ENCODE measurements around the gene SIGLEC15. TPM values are rescaled to one million over a fixed set of nuclear protein-coding genes. Genes with fewer than 3 reads are reported as not detected.
"Not testable (repeated sequence)": the region's sequence is repeated elsewhere in the genome, so short reads cannot be mapped to it uniquely, and the experiment has no call there.

Gene SIGLEC15
- total and polyA plus RNA-seq, 4 experiments from 2014 or later: not detected

DNA sequence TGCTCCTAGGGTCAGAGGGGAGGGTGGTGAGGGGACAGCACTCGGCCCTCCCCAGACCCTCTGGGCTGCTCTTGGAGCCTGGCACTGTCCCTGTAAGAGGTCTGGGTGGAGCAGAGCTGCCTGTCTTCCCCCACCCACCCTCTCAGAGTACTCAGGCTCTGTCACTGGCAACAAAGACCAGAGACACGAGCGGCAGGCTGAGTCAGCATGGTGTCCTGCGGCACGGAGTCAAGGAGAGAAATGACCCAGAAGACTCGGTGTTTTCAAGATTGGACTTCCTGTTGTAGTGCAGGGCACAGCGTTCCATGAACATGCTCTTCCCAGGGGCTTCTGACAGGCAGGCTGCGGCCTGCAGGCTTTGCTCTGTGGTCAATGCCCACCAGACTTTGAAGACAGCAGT, 19.9 kb downstream of the SIGLEC15 start:
- H3K4me1 ChIP-seq (ENCODE audit: insufficient read depth, low read length): no peaks in the 10 kb centered on the region
- no peak overlapping the region for H3K4me3 Mint-ChIP-seq
- intact Hi-C loops (cut with micrococcal nuclease): no loop called here
- H3K9me3 ChIP-seq (ENCODE audit: control insufficient read depth in 1 of 2, low read length in 2 of 2): no peaks in the 10 kb centered on the region
- H3K4me3 ChIP-seq (ENCODE audit: low read length in 2 of 2): no peak overlapping the region
- H3K27me3 Mint-ChIP-seq: peaks cover 0 to 3% of the 10 kb centered on the region in 2 donors
- no peak for DNase-seq
- H3K27ac ChIP-seq (ENCODE audit: low read depth, low read length): no peak overlapping the region
- POLR2A ChIA-PET (ENCODE audit: partially characterized antibody): no interaction called here
- no peaks in the 10 kb centered on the region for H3K27me3 ChIP-seq (ENCODE audit: insufficient read depth, low read length)
- H3K9me3 Mint-ChIP-seq: no peaks in the 10 kb centered on the region
- H3K36me3 Mint-ChIP-seq: peaks cover 7 to 17% of the 10 kb centered on the region in 2 donors
- CTCF ChIA-PET (ENCODE audit: partially characterized antibody): interaction anchor here (2.1 kb wide), 1 partner anchor 153 kb away, joined by 6 read pairs; no protein-coding TSS in a partner anchor
- no peak overlapping the region for H3K27ac Mint-ChIP-seq
- peaks cover 0 to 3% (median under 1%) of the 10 kb centered on the region in 4 donors for H3K4me1 Mint-ChIP-seq
- peaks cover 6% of the 10 kb centered on the region for H3K36me3 ChIP-seq (ENCODE audit: insufficient read depth, low read length)

GRCh38 chr18:45847119-45847518, 21.6 kb downstream of the SIGLEC15 start:
- peak overlapping the region in 4 of 7 donors; percentile 30 to 60 (median 56) for H3K27ac Mint-ChIP-seq
- no peaks in the 10 kb centered on the region for H3K27me3 ChIP-seq (ENCODE audit: insufficient read depth, low read length)
- H3K27ac ChIP-seq (ENCODE audit: low read depth, low read length): no peak overlapping the region
- no peak overlapping the region for H3K4me3 ChIP-seq (ENCODE audit: low read length in 2 of 2)
- H3K4me3 Mint-ChIP-seq: no peak overlapping the region
- intact Hi-C loops (cut with micrococcal nuclease): no loop called here
- H3K4me1 Mint-ChIP-seq: peaks cover 0 to 3% (median under 1%) of the 10 kb centered on the region in 4 donors
- H3K36me3 Mint-ChIP-seq: peaks cover 20 to 30% of the 10 kb centered on the region in 2 donors
- H3K4me1 ChIP-seq (ENCODE audit: insufficient read depth, low read length): no peaks in the 10 kb centered on the region
- H3K36me3 ChIP-seq (ENCODE audit: insufficient read depth, low read length): peaks cover 14% of the 10 kb centered on the region
- no peaks in the 10 kb centered on the region for H3K27me3 Mint-ChIP-seq
- ChIA-PET POLR2A (ENCODE audit: partially characterized antibody) (interaction anchor here (0.7 kb wide), 1 partner anchor 30 kb away, joined by 3 read pairs; no protein-coding TSS in a partner anchor), CTCF (ENCODE audit: partially characterized antibody) (no interaction called here)
- H3K9me3 ChIP-seq (ENCODE audit: control insufficient read depth in 1 of 2, low read length in 2 of 2): no peaks in the 10 kb centered on the region
- no peak for DNase-seq
- H3K9me3 Mint-ChIP-seq: no peaks in the 10 kb centered on the region

GRCh38 chr18:45848643-45849042, 23.2 kb downstream of the SIGLEC15 start:
- CTCF ChIA-PET (ENCODE audit: partially characterized antibody): interaction anchor here (1.0 to 1.6 kb wide), 2 partner anchors 140 to 183 kb away, joined by 5 to 11 read pairs; no protein-coding TSS in a partner anchor
- DNase-seq; H3K4me3 ChIP-seq (ENCODE audit: low read length in 2 of 2); H3K4me1 ChIP-seq (ENCODE audit: insufficient read depth, low read length); H3K4me1 Mint-ChIP-seq; H3K27me3 Mint-ChIP-seq; POLR2A ChIA-PET (ENCODE audit: partially characterized antibody); intact Hi-C loops (cut with micrococcal nuclease); H3K27ac ChIP-seq (ENCODE audit: low read depth, low read length); H3K27me3 ChIP-seq (ENCODE audit: insufficient read depth, low read length); H3K9me3 ChIP-seq (ENCODE audit: control insufficient read depth in 1 of 2, low read length in 2 of 2); H3K9me3 Mint-ChIP-seq; H3K4me3 Mint-ChIP-seq: not testable (repeated sequence)
- peaks cover 29% of the 10 kb centered on the region for H3K36me3 ChIP-seq (ENCODE audit: insufficient read depth, low read length)
- H3K27ac Mint-ChIP-seq: peak overlapping the region in 1 of 7 donors; percentile 37
- peaks cover 35 to 45% of the 10 kb centered on the region in 2 donors for H3K36me3 Mint-ChIP-seq

GRCh38 chr18:45849529-45849928, 24.1 kb downstream of the SIGLEC15 start:
- Histone ChIP-seq H3K36me3 (ENCODE audit: insufficient read depth, low read length) (peaks cover 34% of the 10 kb centered on the region), H3K27ac (ENCODE audit: low read depth, low read length) (no peak overlapping the region), H3K27me3 (ENCODE audit: insufficient read depth, low read length) (no peaks in the 10 kb centered on the region), H3K9me3 (ENCODE audit: control insufficient read depth in 1 of 2, low read length in 2 of 2) (no peaks in the 10 kb centered on the region), H3K4me3 (ENCODE audit: low read length in 2 of 2) (no peak overlapping the region), H3K4me1 (ENCODE audit: insufficient read depth, low read length) (no peaks in the 10 kb centered on the region)
- peaks cover 0 to 3% (median under 1%) of the 10 kb centered on the region in 4 donors for H3K4me1 Mint-ChIP-seq
- no peak overlapping the region for H3K4me3 Mint-ChIP-seq
- CTCF ChIA-PET (ENCODE audit: partially characterized antibody): interaction anchor here (1.0 to 1.8 kb wide), 2 partner anchors 141 to 184 kb away, joined by 5 to 6 read pairs; no protein-coding TSS in a partner anchor
- intact Hi-C loops (cut with micrococcal nuclease): no loop called here
- POLR2A ChIA-PET (ENCODE audit: partially characterized antibody): no interaction called here
- peak overlapping the region in 3 of 7 donors; percentile 54 to 86 (median 59) for H3K27ac Mint-ChIP-seq
- no peak for DNase-seq
- no peaks in the 10 kb centered on the region for H3K9me3 Mint-ChIP-seq
- H3K27me3 Mint-ChIP-seq: no peaks in the 10 kb centered on the region
- H3K36me3 Mint-ChIP-seq: peaks cover 40 to 54% of the 10 kb centered on the region in 2 donors

- ChIA-PET POLR2A (ENCODE audit: partially characterized antibody) (no interaction called here), CTCF (ENCODE audit: partially characterized antibody) (interaction anchor here (1.8 kb wide), 1 partner anchor 185 kb away, joined by 6 read pairs; no protein-coding TSS in a partner anchor)
- no peaks in the 10 kb centered on the region for H3K4me1 ChIP-seq (ENCODE audit: insufficient read depth, low read length)
- Mint-ChIP-seq H3K4me3 (no peak overlapping the region), H3K27ac (peak overlapping the region in 3 of 7 donors; percentile 24 to 59 (median 54)), H3K27me3 (no peaks in the 10 kb centered on the region), H3K4me1 (peaks cover 0 to 2% (median 0%) of the 10 kb centered on the region in 4 donors), H3K36me3 (peaks cover 42 to 58% of the 10 kb centered on the region in 2 donors), H3K9me3 (no peaks in the 10 kb centered on the region)
- DNase-seq: no peak
- peaks cover 39% of the 10 kb centered on the region for H3K36me3 ChIP-seq (ENCODE audit: insufficient read depth, low read length)
- no peak overlapping the region for H3K4me3 ChIP-seq (ENCODE audit: low read length in 2 of 2)
- intact Hi-C loops (cut with micrococcal nuclease): no loop called here
- no peaks in the 10 kb centered on the region for H3K9me3 ChIP-seq (ENCODE audit: control insufficient read depth in 1 of 2, low read length in 2 of 2)
- no peak overlapping the region for H3K27ac ChIP-seq (ENCODE audit: low read depth, low read length)
- H3K27me3 ChIP-seq (ENCODE audit: insufficient read depth, low read length): no peaks in the 10 kb centered on the region
These were observed 24.5 kb downstream of the SIGLEC15 start for GRCh38 chr18:45850021-45850420.

GRCh38 chr18:45851161-45851925, 25.9 kb downstream of the SIGLEC15 start:
- CTCF ChIA-PET (ENCODE audit: partially characterized antibody): interaction anchor here (1.2 to 1.8 kb wide), 2 partner anchors 186 to 189 kb away, joined by 4 to 6 read pairs; no protein-coding TSS in a partner anchor
- H3K27me3 Mint-ChIP-seq: no peaks in the 10 kb centered on the region
- intact Hi-C loops (cut with micrococcal nuclease): no loop called here

GRCh38 chr18:45852631-45853030, 27.2 kb downstream of the SIGLEC15 start:
- intact Hi-C loops (cut with micrococcal nuclease): no loop called here
- H3K4me1 Mint-ChIP-seq: peaks cover 0 to 2% (median 0%) of the 10 kb centered on the region in 4 donors
- DNase-seq: no peak
- Histone ChIP-seq H3K36me3 (ENCODE audit: insufficient read depth, low read length) (peaks cover 58% of the 10 kb centered on the region), H3K4me1 (ENCODE audit: insufficient read depth, low read length) (no peaks in the 10 kb centered on the region), H3K9me3 (ENCODE audit: control insufficient read depth in 1 of 2, low read length in 2 of 2) (no peaks in the 10 kb centered on the region), H3K27me3 (ENCODE audit: insufficient read depth, low read length) (no peaks in the 10 kb centered on the region), H3K4me3 (ENCODE audit: low read length in 2 of 2) (no peak overlapping the region), H3K27ac (ENCODE audit: low read depth, low read length) (no peak overlapping the region)
- CTCF ChIA-PET (ENCODE audit: partially characterized antibody): interaction anchor here (1.2 to 1.3 kb wide), 2 partner anchors 188 to 190 kb away, joined by 4 to 6 read pairs; no protein-coding TSS in a partner anchor
- H3K9me3 Mint-ChIP-seq: no peaks in the 10 kb centered on the region
- no peaks in the 10 kb centered on the region for H3K27me3 Mint-ChIP-seq
- peaks cover 62 to 81% of the 10 kb centered on the region in 2 donors for H3K36me3 Mint-ChIP-seq
- POLR2A ChIA-PET (ENCODE audit: partially characterized antibody): no interaction called here
- no peak overlapping the region for H3K4me3 Mint-ChIP-seq
- H3K27ac Mint-ChIP-seq: peak overlapping the region in 4 of 7 donors; percentile 1 to 43 (median 30)

More at GRCh38 chr18:45851161-45851925, 25.9 kb downstream of the SIGLEC15 start:
- Mint-ChIP-seq H3K4me1 (peaks cover 0 to 2% (median 0%) of the 10 kb centered on the region in 4 donors), H3K4me3 (no peak overlapping the region), H3K36me3 (peaks cover 54 to 71% of the 10 kb centered on the region in 2 donors), H3K27ac (peak overlapping the region in 4 of 7 donors; percentile 2 to 78 (median 18)), H3K9me3 (no peaks in the 10 kb centered on the region)
- POLR2A ChIA-PET (ENCODE audit: partially characterized antibody): no interaction called here
- peaks cover 50% of the 10 kb centered on the region for H3K36me3 ChIP-seq (ENCODE audit: insufficient read depth, low read length)
- H3K27me3 ChIP-seq (ENCODE audit: insufficient read depth, low read length): no peaks in the 10 kb centered on the region
- no peaks in the 10 kb centered on the region for H3K4me1 ChIP-seq (ENCODE audit: insufficient read depth, low read length)
- no peaks in the 10 kb centered on the region for H3K9me3 ChIP-seq (ENCODE audit: control insufficient read depth in 1 of 2, low read length in 2 of 2)
- no peak overlapping the region for H3K27ac ChIP-seq (ENCODE audit: low read depth, low read length)
- DNase-seq: no peak
- no peak overlapping the region for H3K4me3 ChIP-seq (ENCODE audit: low read length in 2 of 2)
